T-cell (primary cell): ENCODE measurements around the gene UGT3A2. TPM values are rescaled to one million over a fixed set of nuclear protein-coding genes. Genes with fewer than 3 reads are reported as not detected.

Experiments
- ATAC-seq, 4 experiments: fragments of 200-7000 bp in 3 of 4; fragments of 150-1000 bp in 1 of 4; cut with Tn5 transposase; replicated peaks in 1 of 4; 1 replicate in 3 of 4; 2 replicates in 1 of 4; pipeline ENCODE4 v1.10.0; 2021; ENCODE audit warnings: moderate library complexity in 3 of 4, mild to moderate bottlenecking in 2 of 4, moderate number of reproducible peaks in 1 of 4
- CTCF ChIA-PET, 2 donors: fragments of 300-600 bp; sonication (Branson Sonifier 250); formaldehyde crosslinking; loops; one replicate each; lab custom pipeline; 2022; ENCODE audit warnings: antibody characterized with exemption in 2 of 2; lab: Charles Lee
- POLR2A ChIA-PET, 2 donors: fragments of 300-600 bp; sonication (Branson Sonifier 250); formaldehyde crosslinking; loops; one replicate each; lab custom pipeline; 2022; ENCODE audit warnings: antibody characterized with exemption in 2 of 2; lab: Charles Lee
- DNase-seq, 35 experiments: peaks; one replicate each; pipeline versions ENCODE4 v3.0.0 to v3.0.0-alpha.2; 2013 to 2023
- H3K27ac ChIP-seq: one replicate; pipeline ENCODE4 v1.5.1; 2013; ENCODE audit warnings: low read length
- H3K27me3 ChIP-seq, 2 experiments: replicated peaks in 1 of 2; 1 replicate in 1 of 2; 2 replicates in 1 of 2; pipeline versions ENCODE4 v1.6.1 to v1.7.0; 2013; ENCODE audit warnings: low read length in 1 of 2, mixed read lengths in 1 of 2; ENCODE audit not compliant: control insufficient read depth in 2 of 2, insufficient read depth in 2 of 2; ENCODE audit errors: extremely low read depth in 1 of 2
- H3K36me3 ChIP-seq, 2 donors: 1 replicate in 1 of 2; 2 replicates in 1 of 2; pipeline versions ENCODE4 v1.6.1 to v1.7.0; 2013; ENCODE audit warnings: low read length in 1 of 2; ENCODE audit not compliant: control insufficient read depth in 2 of 2, insufficient read depth in 1 of 2; ENCODE audit errors: extremely low read depth in 1 of 2
- H3K4me1 ChIP-seq, 2 experiments: 1 replicate in 1 of 2; 2 replicates in 1 of 2; pipeline versions ENCODE4 v1.6.1 to v1.7.0; 2013; ENCODE audit warnings: low read length in 2 of 2, mixed read lengths in 1 of 2; ENCODE audit not compliant: insufficient read depth in 2 of 2, control insufficient read depth in 1 of 2; ENCODE audit errors: extremely low read depth in 1 of 2
- H3K4me3 ChIP-seq, 2 donors: 1 replicate in 1 of 2; 2 replicates in 1 of 2; pipeline versions ENCODE4 v1.5.1 to v1.7.0; 2013; ENCODE audit warnings: mild to moderate bottlenecking in 2 of 2, low read length in 1 of 2, moderate library complexity in 1 of 2; ENCODE audit not compliant: control insufficient read depth in 1 of 2; ENCODE audit errors: extremely low read depth in 1 of 2
- H3K9me3 ChIP-seq: 2 replicates; pipeline ENCODE4 v1.7.0; 2013
- H3K27ac Mint-ChIP-seq, 2 donors: one replicate each; pipeline ENCODE4 v1.8.0; 2020 to 2021; ENCODE audit warnings: mild to moderate bottlenecking in 2 of 2, mixed read lengths in 2 of 2
- H3K27me3 Mint-ChIP-seq, 2 donors: one replicate each; pipeline ENCODE4 v1.8.0; 2021 to 2022; ENCODE audit warnings: mixed read lengths in 2 of 2
- H3K36me3 Mint-ChIP-seq: one replicate; pipeline ENCODE4 v1.8.0; 2021; ENCODE audit warnings: mixed read lengths
- H3K4me1 Mint-ChIP-seq, 3 donors: one replicate each; pipeline ENCODE4 v1.8.0; 2020 to 2022; ENCODE audit warnings: mixed read lengths in 3 of 3, mild to moderate bottlenecking in 1 of 3
- H3K4me3 Mint-ChIP-seq, 3 donors: one replicate each; pipeline ENCODE4 v1.8.0; 2020 to 2022; ENCODE audit warnings: mild to moderate bottlenecking in 3 of 3, mixed read lengths in 3 of 3, moderate library complexity in 3 of 3
- H3K9me3 Mint-ChIP-seq, 3 donors: one replicate each; pipeline ENCODE4 v1.8.0; 2020 to 2022; ENCODE audit warnings: mixed read lengths in 3 of 3
- WGBS: methylation state at CpG from one replicate; pipeline ENCODE4 v1.1.5; 2013; ENCODE audit warnings: missing lambda C conversion rate; ENCODE audit not compliant: insufficient coverage; 5-methylcytosine and 5-hydroxymethylcytosine counted together
- total RNA-seq, 35 experiments: library from RNA in 6 of 35; stranded (reverse) in 6 of 35; fragments of 120-200 nt in 1 of 35; gene quantifications; one replicate each; pipeline versions ENCODE4 v1.2.1 to v1.2.4 and lab custom pipeline; 2013 to 2026

Gene UGT3A2
- total RNA-seq, 5 donors from 2014 or later (not counting 1 experiment from before 2014, with no cell fraction given): not detected

DNA sequence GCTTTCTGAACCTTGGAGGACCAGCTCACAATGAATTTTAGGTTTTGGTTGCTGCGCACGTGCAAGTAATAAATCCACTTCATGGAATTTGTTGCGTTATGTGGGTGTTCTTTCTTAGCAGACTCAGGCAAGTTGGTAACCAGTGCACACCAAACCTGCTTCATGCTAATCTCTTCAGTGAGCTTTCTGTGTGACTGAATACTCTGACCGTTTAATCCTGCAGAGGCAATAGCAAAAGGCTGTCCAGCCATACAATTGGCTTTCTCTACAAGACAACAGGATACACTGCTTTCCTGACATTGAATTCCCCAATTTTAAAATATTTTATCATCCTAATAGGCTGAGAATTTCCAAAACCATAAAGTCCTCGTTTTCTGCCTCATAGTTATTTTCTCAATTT is 10.3 kb downstream of the UGT3A2 start:
- no peak overlapping the region for H3K27ac Mint-ChIP-seq
- Histone ChIP-seq H3K4me3 (no peak overlapping the region), H3K4me1 (no peaks in the 10 kb centered on the region), H3K27me3 (no peaks in the 10 kb centered on the region), H3K9me3 (no peaks in the 10 kb centered on the region), H3K27ac (no peak overlapping the region), H3K36me3 (no peaks in the 10 kb centered on the region)
- CTCF ChIA-PET: no interaction called here
- peaks cover 5 to 6% (median 6%) of the 10 kb centered on the region in 3 donors for H3K4me1 Mint-ChIP-seq
- POLR2A ChIA-PET: no interaction called here
- H3K36me3 Mint-ChIP-seq: no peaks in the 10 kb centered on the region
- DNase-seq (no peak), ATAC-seq (no peak)
- no peak overlapping the region for H3K4me3 Mint-ChIP-seq
- WGBS: 65% methylated on average over 4 of the region's 5 CpGs
- H3K9me3 Mint-ChIP-seq: no peaks in the 10 kb centered on the region
- peaks cover 0 to 16% of the 10 kb centered on the region in 2 donors for H3K27me3 Mint-ChIP-seq

DNA sequence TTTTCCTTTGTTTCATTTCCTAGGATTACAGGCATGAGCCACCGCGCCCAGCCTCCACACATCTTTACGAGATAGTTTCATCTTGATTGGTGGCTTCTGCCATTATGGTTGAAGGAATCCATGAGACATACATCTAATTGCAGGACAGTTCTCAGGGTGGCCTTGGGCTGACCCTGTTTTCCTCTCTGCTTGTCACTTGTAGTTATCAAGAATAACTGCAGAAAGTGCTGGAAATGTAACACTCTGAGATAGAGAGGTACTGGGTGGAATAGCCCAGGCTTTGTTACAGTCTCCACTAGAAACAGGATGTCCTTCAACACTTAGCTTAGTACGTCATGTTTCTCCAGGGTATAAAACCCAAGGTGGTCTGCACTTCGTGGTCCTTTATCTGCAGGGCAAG is 10.7 kb downstream of the UGT3A2 start:
- H3K36me3 Mint-ChIP-seq: no peaks in the 10 kb centered on the region

DNA sequence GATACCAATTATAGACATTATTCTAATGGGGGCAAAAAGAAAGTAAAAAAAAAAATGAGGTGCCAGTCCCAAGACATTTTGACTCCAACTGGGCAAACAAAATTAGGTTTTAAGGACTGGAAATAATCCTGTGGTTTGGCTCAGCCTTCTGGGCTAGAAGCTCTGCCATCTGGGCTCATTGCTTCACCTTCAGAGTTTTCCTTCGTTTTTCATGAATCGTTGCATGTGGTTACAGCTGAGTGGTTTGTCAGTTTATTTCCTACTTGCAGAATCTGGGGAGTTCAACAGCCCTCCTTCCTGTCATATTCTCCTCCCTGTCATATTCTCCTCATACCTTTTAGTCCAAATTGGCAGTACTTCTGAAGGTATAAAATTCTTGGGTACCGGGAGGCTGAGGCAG is 12.0 kb downstream of the UGT3A2 start:
- no peak for ATAC-seq
- H3K4me1 Mint-ChIP-seq: peaks cover 0 to 5% (median 4%) of the 10 kb centered on the region in 3 donors
- no peak overlapping the region for H3K27ac Mint-ChIP-seq
- DNase-seq: no peak
- CTCF ChIA-PET: no interaction called here
- no peaks in the 10 kb centered on the region for H3K9me3 Mint-ChIP-seq
- no peaks in the 10 kb centered on the region for H3K9me3 ChIP-seq
- no peak overlapping the region for H3K4me3 ChIP-seq
- no peak overlapping the region for H3K4me3 Mint-ChIP-seq
- no peaks in the 10 kb centered on the region for H3K36me3 Mint-ChIP-seq
- H3K27me3 ChIP-seq: no peaks in the 10 kb centered on the region
- no CpG with 5 or more reads among the region's 3 CpGs for WGBS
- peaks cover 0 to 16% of the 10 kb centered on the region in 2 donors for H3K27me3 Mint-ChIP-seq
- no peaks in the 10 kb centered on the region for H3K4me1 ChIP-seq
- H3K36me3 ChIP-seq: no peaks in the 10 kb centered on the region
- POLR2A ChIA-PET: interaction anchor here in 1 of 2 donors (0.5 kb wide), 1 partner anchor 182 kb away, joined by 4 read pairs; no protein-coding TSS in a partner anchor
- no peak overlapping the region for H3K27ac ChIP-seq

More for the DNA sequence above, 10.7 kb downstream of the UGT3A2 start:
- POLR2A ChIA-PET: no interaction called here
- H3K4me3 ChIP-seq: no peak overlapping the region
- 47% methylated on average over 2 of the region's 5 CpGs for WGBS
- CTCF ChIA-PET: no interaction called here
- no peak overlapping the region for H3K4me3 Mint-ChIP-seq
- DNase-seq: no peak
- H3K36me3 ChIP-seq: no peaks in the 10 kb centered on the region
- no peak overlapping the region for H3K27ac ChIP-seq
- no peaks in the 10 kb centered on the region for H3K4me1 ChIP-seq
- H3K27ac Mint-ChIP-seq: no peak overlapping the region
- peaks cover 0 to 16% of the 10 kb centered on the region in 2 donors for H3K27me3 Mint-ChIP-seq
- no peak for ATAC-seq
- no peaks in the 10 kb centered on the region for H3K27me3 ChIP-seq
- no peaks in the 10 kb centered on the region for H3K9me3 ChIP-seq
- no peaks in the 10 kb centered on the region for H3K9me3 Mint-ChIP-seq
- peaks cover 5 to 6% (median 6%) of the 10 kb centered on the region in 3 donors for H3K4me1 Mint-ChIP-seq

DNA sequence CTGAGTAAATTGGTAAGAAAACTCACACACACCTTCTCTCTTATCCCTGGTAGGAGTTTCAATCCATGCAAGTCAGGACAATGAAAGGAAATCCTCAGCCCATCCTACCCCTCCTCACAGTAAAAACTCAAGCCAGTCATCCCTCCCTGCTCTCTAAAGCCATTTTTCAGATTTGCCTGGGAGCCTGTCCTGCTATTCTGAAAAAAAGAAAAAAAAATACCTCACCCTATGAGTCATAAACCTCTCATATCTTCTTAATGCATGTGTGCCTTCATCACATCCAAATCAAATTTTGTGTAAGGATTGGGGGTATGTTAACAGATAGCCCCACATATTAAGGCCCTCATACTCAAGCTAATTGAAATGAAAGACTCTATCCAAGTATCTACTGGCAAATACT is 14.1 kb downstream of the UGT3A2 start:
- H3K27me3 ChIP-seq: no peaks in the 10 kb centered on the region
- ATAC-seq (no peak), DNase-seq (no peak)
- ChIA-PET POLR2A (no interaction called here), CTCF (no interaction called here)
- no peak overlapping the region for H3K4me3 Mint-ChIP-seq
- no peaks in the 10 kb centered on the region for H3K9me3 Mint-ChIP-seq
- peaks cover 0 to 10% of the 10 kb centered on the region in 2 donors for H3K27me3 Mint-ChIP-seq
- no peak overlapping the region for H3K27ac ChIP-seq
- H3K36me3 ChIP-seq: no peaks in the 10 kb centered on the region
- H3K4me1 ChIP-seq: no peaks in the 10 kb centered on the region
- no peak overlapping the region for H3K4me3 ChIP-seq
- H3K4me1 Mint-ChIP-seq: peaks cover 0 to 5% (median 4%) of the 10 kb centered on the region in 3 donors
- H3K36me3 Mint-ChIP-seq: no peaks in the 10 kb centered on the region
- no peaks in the 10 kb centered on the region for H3K9me3 ChIP-seq
- H3K27ac Mint-ChIP-seq: no peak overlapping the region

DNA sequence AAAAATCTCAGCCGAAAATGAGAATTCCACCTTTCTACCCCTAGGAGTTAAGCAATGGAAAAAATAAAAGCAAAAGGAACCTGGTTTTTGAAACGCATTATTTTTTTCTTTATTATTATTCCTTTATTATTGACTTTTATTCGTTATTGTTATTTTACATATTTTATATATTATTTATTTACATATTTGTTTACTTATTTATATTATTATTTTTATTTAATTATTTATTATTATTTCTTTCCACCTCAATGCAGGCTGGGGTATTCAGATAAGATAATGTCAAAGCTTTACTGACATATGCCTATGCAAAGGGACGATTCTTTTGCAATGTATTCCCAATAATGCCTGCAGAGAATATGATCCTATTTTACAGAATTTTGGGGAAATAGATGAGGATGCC is 16.7 kb downstream of the UGT3A2 start:
- no peaks in the 10 kb centered on the region for H3K27me3 ChIP-seq
- POLR2A ChIA-PET: no interaction called here
- no peak for ATAC-seq
- Mint-ChIP-seq H3K9me3 (no peaks in the 10 kb centered on the region), H3K27me3 (no peaks in the 10 kb centered on the region), H3K4me1 (peaks cover 0 to 4% (median 4%) of the 10 kb centered on the region in 3 donors), H3K36me3 (no peaks in the 10 kb centered on the region), H3K4me3 (no peak overlapping the region), H3K27ac (no peak overlapping the region)
- no peak for DNase-seq
- WGBS: no CpG with 5 or more reads among the region's 4 CpGs
- CTCF ChIA-PET: no interaction called here
- H3K27ac ChIP-seq: no peak overlapping the region
- no peak overlapping the region for H3K4me3 ChIP-seq
- H3K9me3 ChIP-seq: no peaks in the 10 kb centered on the region
- no peaks in the 10 kb centered on the region for H3K4me1 ChIP-seq
- no peaks in the 10 kb centered on the region for H3K36me3 ChIP-seq

DNA sequence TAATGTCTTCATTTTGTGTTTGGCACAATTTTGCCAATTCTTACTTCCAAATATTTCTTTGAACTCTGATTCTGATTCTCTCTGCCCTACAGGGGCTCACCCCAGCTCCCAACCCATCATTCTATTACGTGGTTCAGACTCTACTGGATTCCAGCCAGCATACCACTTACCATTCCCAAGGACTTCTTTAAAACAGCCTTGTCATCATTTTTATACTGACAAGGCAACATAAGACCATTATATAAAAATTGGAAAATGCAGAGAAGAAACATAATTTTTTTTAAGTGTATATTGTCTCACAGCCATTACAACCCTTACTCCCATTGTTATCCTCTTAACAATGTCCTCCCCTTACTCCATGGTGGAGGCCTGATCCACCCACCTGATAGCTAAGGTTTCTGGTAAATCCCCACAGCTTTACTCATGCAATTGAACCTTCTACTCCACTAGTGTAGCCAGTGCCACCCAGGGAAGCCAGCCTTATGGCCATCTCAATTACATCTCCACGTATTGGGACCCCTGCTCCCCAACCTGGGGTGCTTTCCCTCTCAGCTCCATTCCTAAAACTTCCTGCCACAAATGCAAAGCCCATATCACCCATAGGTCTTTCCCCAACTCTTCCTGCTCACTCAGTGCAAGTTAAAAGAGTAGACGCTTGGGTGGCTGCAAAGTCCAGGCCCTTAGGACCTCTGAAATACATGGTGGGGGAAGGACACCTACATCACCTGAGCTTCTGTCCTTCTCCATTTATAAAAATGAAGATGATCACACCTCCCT is 19.1 kb downstream of the UGT3A2 start:
- Histone ChIP-seq H3K36me3 (no peaks in the 10 kb centered on the region), H3K4me1 (no peaks in the 10 kb centered on the region), H3K27ac (no peak overlapping the region), H3K4me3 (no peak overlapping the region), H3K9me3 (no peaks in the 10 kb centered on the region), H3K27me3 (no peaks in the 10 kb centered on the region)
- POLR2A ChIA-PET: no interaction called here
- H3K9me3 Mint-ChIP-seq: no peaks in the 10 kb centered on the region
- WGBS: 60% methylated on average over 2 of the region's 3 CpGs
- ATAC-seq (no peak), DNase-seq (no peak)
- no peaks in the 10 kb centered on the region for H3K36me3 Mint-ChIP-seq
- H3K4me1 Mint-ChIP-seq: no peaks in the 10 kb centered on the region
- no peak overlapping the region for H3K27ac Mint-ChIP-seq
- H3K4me3 Mint-ChIP-seq: no peak overlapping the region
- H3K27me3 Mint-ChIP-seq: no peaks in the 10 kb centered on the region
- CTCF ChIA-PET: interaction anchor here in 1 of 2 donors (0.6 kb wide), 1 partner anchor 1032 kb away, joined by 5 read pairs; no protein-coding TSS in a partner anchor
